Neural progenitor cell (in vitro differentiated cells): Measurements from ENCODE around the gene HSD11B2. TPM values are rescaled to one million over a fixed set of nuclear protein-coding genes. Genes with fewer than 3 reads are reported as not detected.

Experiments
- DNase-seq: peaks from one replicate; pipeline ENCODE4 v3.0.0-alpha.2; 2016; ENCODE audit warnings: low spot score
- H2AFZ ChIP-seq: fragments of 200-600 bp; sonication (generic); replicated peaks from 2 replicates; pipeline ENCODE4 v1.6.1; 2016; ENCODE audit warnings: antibody characterized with exemption
- H3F3A ChIP-seq: fragments of 200-600 bp; sonication (generic); 2 replicates; pipeline ENCODE4 v1.6.1; 2016; ENCODE audit warnings: antibody characterized with exemption, low read depth
- H3K27ac ChIP-seq: fragments of 200-600 bp; sonication (generic); 2 replicates; pipeline ENCODE4 v1.5.1; 2016; ENCODE audit warnings: mild to moderate bottlenecking
- H3K27me3 ChIP-seq: fragments of 200-600 bp; sonication (generic); 2 replicates; pipeline ENCODE4 v1.6.1; 2016; ENCODE audit warnings: mild to moderate bottlenecking, moderate library complexity
- H3K36me3 ChIP-seq: fragments of 200-600 bp; sonication (generic); 2 replicates; pipeline ENCODE4 v1.5.1; 2016
- H3K4me1 ChIP-seq: fragments of 200-600 bp; sonication (generic); 2 replicates; pipeline ENCODE4 v1.6.1; 2016; ENCODE audit warnings: mixed run types
- H3K4me2 ChIP-seq: fragments of 200-600 bp; sonication (generic); 2 replicates; pipeline ENCODE4 v1.6.1; 2016
- H3K4me3 ChIP-seq: fragments of 200-600 bp; sonication (generic); 2 replicates; pipeline ENCODE4 v1.5.1; 2016
- H3K79me2 ChIP-seq: fragments of 200-600 bp; sonication (generic); 2 replicates; pipeline ENCODE4 v1.6.1; 2016; ENCODE audit warnings: low read depth
- H3K9ac ChIP-seq: fragments of 200-600 bp; sonication (generic); 2 replicates; pipeline ENCODE4 v1.6.1; 2016
- H3K9me3 ChIP-seq: fragments of 200-600 bp; sonication (generic); 2 replicates; pipeline ENCODE4 v1.5.1; 2016; ENCODE audit warnings: low read depth
- H4K20me1 ChIP-seq: fragments of 200-600 bp; sonication (generic); 2 replicates; pipeline ENCODE4 v1.6.1; 2016; ENCODE audit warnings: low read depth
- H3K27ac Mint-ChIP-seq: 3 replicates; pipeline ENCODE4 v1.8.0; 2021; ENCODE audit warnings: mixed read lengths
- H3K27me3 Mint-ChIP-seq: 2 replicates; pipeline ENCODE4 v1.8.0; 2022; ENCODE audit warnings: low read depth, mild to moderate bottlenecking, inconsistent platforms, moderate library complexity, mixed read lengths; ENCODE audit not compliant: insufficient read depth
- H3K36me3 Mint-ChIP-seq: 3 replicates; pipeline ENCODE4 v1.8.0; 2021; ENCODE audit warnings: mixed read lengths
- H3K4me1 Mint-ChIP-seq: 3 replicates; pipeline ENCODE4 v1.8.0; 2021; ENCODE audit warnings: mixed read lengths
- H3K4me3 Mint-ChIP-seq: 3 replicates; pipeline ENCODE4 v1.8.0; 2021; ENCODE audit warnings: mild to moderate bottlenecking, moderate library complexity, mixed read lengths
- H3K9me3 Mint-ChIP-seq: 3 replicates; pipeline ENCODE4 v1.8.0; 2020; ENCODE audit warnings: mixed read lengths
- CTCF ChIP-seq: fragments of 200-600 bp; sonication (generic); IDR thresholded peaks from 2 replicates; pipeline ENCODE4 v1.5.1; 2017; ENCODE audit warnings: antibody characterized with exemption, mild to moderate bottlenecking
- EZH2 ChIP-seq: fragments of 200-600 bp; sonication (generic); IDR thresholded peaks from 2 replicates; pipeline ENCODE4 v1.6.1; 2017; ENCODE audit warnings: antibody characterized with exemption, mild to moderate bottlenecking, moderate library complexity
- EZH2phosphoT487 ChIP-seq: fragments of 200-600 bp; sonication (generic); IDR thresholded peaks from 2 replicates; pipeline ENCODE4 v1.6.1; 2017; ENCODE audit warnings: antibody characterized with exemption
- small RNA-seq: library from RNA; depleted of rRNA; stranded (forward); fragments of <200 nt; gene quantifications from one replicate; pipeline ENCODE3, GENCODE V24; 2015
- total RNA-seq: library from RNA; depleted of rRNA; stranded (reverse); fragments of >200 nt; gene quantifications from 2 replicates; pipeline ENCODE4 v1.2.3, GENCODE V29; 2015; ENCODE audit warnings: low replicate concordance

Gene HSD11B2
- total RNA-seq, 1 donor from 2014 or later = not detected

GRCh38 chr16:67483150-67483549 lies 52.2 kb downstream of the HSD11B2 start, which contains the start of gene AGRP:
Gene AGRP (minus strand): TSS chr16:67483547. CDS start chr16:67483398, 149 bp downstream.
- Mint-ChIP-seq H3K9me3 (no peaks in the 10 kb centered on the region), H3K4me3 (peak within 1 kb of the TSS; percentile 99), H3K36me3 (no peaks in the 10 kb centered on the region), H3K27ac (peak within 1 kb of the TSS; percentile 92), H3K4me1 (peaks cover 31% of the 10 kb centered on the region), H3K27me3 (peaks cover 6% of the 10 kb centered on the region)
- no peak within 1 kb of the TSS for H2AFZ ChIP-seq
- no peaks in the 10 kb centered on the region for H3K27me3 ChIP-seq
- peaks cover 17% of the 10 kb centered on the region for H3F3A ChIP-seq
- no peak within 1 kb of the TSS for H3K4me2 ChIP-seq
- no peak within 1 kb of the TSS for H3K4me3 ChIP-seq
- DNase-seq = no peak
- H3K27ac ChIP-seq = no peak within 1 kb of the TSS
- H3K4me1 ChIP-seq = peaks cover 6% of the 10 kb centered on the region
- no peak within 1 kb of the TSS for H3K9ac ChIP-seq
- no peak for TF ChIP-seq EZH2
- TF ChIP-seq EZH2phosphoT487 = no peak
- no peak for TF ChIP-seq CTCF
- H3K79me2 ChIP-seq = peaks cover 21% of the 10 kb centered on the region
- no peaks in the 10 kb centered on the region for H3K9me3 ChIP-seq
- H4K20me1 ChIP-seq = no peaks in the 10 kb centered on the region
- no peaks in the 10 kb centered on the region for H3K36me3 ChIP-seq

DNA sequence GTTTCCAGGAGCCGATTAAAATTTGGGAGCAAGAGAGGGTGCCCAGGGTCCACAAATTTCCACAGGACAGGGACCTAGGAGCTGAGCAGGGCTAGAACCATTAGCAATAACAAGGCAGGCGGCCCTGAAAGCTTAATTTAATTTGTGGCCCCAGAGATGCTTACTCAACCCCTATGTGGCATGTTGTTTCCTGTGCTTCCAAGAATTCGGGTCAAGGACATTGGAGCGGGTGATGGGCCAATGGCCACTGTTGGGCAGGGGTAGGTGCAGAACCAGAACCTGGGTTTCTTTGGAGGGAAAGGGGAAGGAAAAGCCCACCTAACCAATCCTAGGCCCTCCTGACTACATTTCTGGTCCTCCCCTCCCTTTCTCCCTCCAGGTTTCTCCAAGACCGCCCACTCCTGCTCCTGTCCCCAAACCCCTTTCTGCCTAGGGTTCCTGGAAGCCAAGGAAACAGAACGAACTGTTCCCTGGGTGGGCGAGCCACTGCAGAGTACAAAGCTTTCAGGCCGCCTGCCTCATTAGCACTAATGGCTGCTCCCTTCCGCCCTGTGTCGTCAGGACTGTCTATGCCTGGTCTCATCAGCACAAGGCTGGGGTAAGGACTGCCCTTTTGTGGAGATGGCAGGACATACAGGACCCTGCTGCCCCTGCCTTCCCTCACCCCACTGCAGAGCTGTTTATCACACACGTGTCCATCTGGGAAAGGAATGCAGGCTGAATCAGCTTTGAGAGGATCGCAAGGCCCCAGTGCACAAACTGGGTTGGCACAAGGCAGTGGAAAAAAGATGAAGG lies 53.0 kb downstream of the HSD11B2 start:
- Histone ChIP-seq H2AFZ (no peak overlapping the region), H3K4me1 (peaks cover 11% of the 10 kb centered on the region), H3K9ac (no peak overlapping the region), H3K4me3 (no peak overlapping the region), H3K27me3 (no peaks in the 10 kb centered on the region), H3K79me2 (peaks cover 16% of the 10 kb centered on the region), H4K20me1 (no peaks in the 10 kb centered on the region), H3K36me3 (no peaks in the 10 kb centered on the region), H3K4me2 (no peak overlapping the region), H3F3A (peaks cover 17% of the 10 kb centered on the region), H3K27ac (no peak overlapping the region), H3K9me3 (no peaks in the 10 kb centered on the region)
- H3K9me3 Mint-ChIP-seq = no peaks in the 10 kb centered on the region
- no peak for DNase-seq
- no peaks in the 10 kb centered on the region for H3K36me3 Mint-ChIP-seq
- no peak overlapping the region for H3K4me3 Mint-ChIP-seq
- peaks cover 6% of the 10 kb centered on the region for H3K27me3 Mint-ChIP-seq
- no peak overlapping the region for H3K27ac Mint-ChIP-seq
- H3K4me1 Mint-ChIP-seq = peaks cover 31% of the 10 kb centered on the region
- TF ChIP-seq EZH2 = no peak
- no peak for TF ChIP-seq CTCF
- no peak for TF ChIP-seq EZH2phosphoT487

DNA sequence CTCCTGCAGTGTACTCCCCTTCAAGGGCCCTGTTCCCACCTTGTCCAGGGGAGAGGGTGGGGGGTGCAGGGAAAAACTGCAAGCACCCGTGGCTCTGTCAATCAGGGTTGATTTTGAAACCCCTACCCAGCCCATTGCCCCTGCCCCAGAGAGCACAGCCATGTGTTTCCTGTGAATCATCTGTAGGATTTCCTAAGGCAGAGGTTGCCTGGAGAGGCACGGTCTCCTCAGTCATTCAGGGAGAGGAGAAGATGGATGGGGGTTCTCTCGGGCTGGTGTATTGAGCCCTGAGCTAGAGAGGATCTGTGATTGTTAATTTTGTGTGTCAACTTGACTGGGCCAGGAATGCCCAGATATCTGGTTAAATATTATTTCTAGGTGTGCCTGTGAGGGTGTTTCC lies 55.9 kb downstream of the HSD11B2 start:
- no peaks in the 10 kb centered on the region for H3K36me3 ChIP-seq
- DNase-seq = no peak
- H3K27ac ChIP-seq = no peak overlapping the region
- Mint-ChIP-seq H3K36me3 (peaks cover 1% of the 10 kb centered on the region), H3K4me1 (peaks cover 25% of the 10 kb centered on the region), H3K4me3 (no peak overlapping the region), H3K9me3 (no peaks in the 10 kb centered on the region), H3K27ac (no peak overlapping the region), H3K27me3 (peaks cover 3% of the 10 kb centered on the region)
- no peak overlapping the region for H3K4me2 ChIP-seq
- peaks cover 14% of the 10 kb centered on the region for H3K4me1 ChIP-seq
- H3K4me3 ChIP-seq = no peak overlapping the region
- peaks cover 9% of the 10 kb centered on the region for H3K27me3 ChIP-seq
- TF ChIP-seq CTCF (no peak), EZH2phosphoT487 (no peak), EZH2 (no peak)
- H3K9me3 ChIP-seq = no peaks in the 10 kb centered on the region
- no peak overlapping the region for H2AFZ ChIP-seq
- no peaks in the 10 kb centered on the region for H4K20me1 ChIP-seq
- no peaks in the 10 kb centered on the region for H3K79me2 ChIP-seq
- peaks cover 3% of the 10 kb centered on the region for H3F3A ChIP-seq
- no peak overlapping the region for H3K9ac ChIP-seq

Small RNA genes within 50 kb of the gene (small RNA-seq; reads per million reads assigned to genes)
- not detected for gene RNU1-123P

Other genes starting within 250 kb of the HSD11B2 start
- gene MATCAP1, start 247.2 kb upstream of the HSD11B2 start, total RNA-seq = 15.7 and 50.9 TPM in 2 replicates
- not detected in 2 replicates for gene EXOC3L1, start 241.0 kb upstream of the HSD11B2 start, total RNA-seq
- gene E2F4, start 239.0 kb upstream of the HSD11B2 start, total RNA-seq = 35.3 and 101 TPM in 2 replicates
- 1.9 TPM in 1 of 2 replicates, not detected in the other for gene ELMO3, start 232.0 kb upstream of the HSD11B2 start, total RNA-seq
- gene TMEM208, start 204.0 kb upstream of the HSD11B2 start, total RNA-seq = 27.3 and 39.4 TPM in 2 replicates
- 5.5 and 14.2 TPM in 2 replicates for gene FHOD1, start 183.6 kb upstream of the HSD11B2 start, total RNA-seq
- 2.5 and 4.2 TPM in 2 replicates for gene SLC9A5, start 182.1 kb upstream of the HSD11B2 start, total RNA-seq
- gene PLEKHG4, start 151.6 kb upstream of the HSD11B2 start, total RNA-seq = 4.0 and 6.2 TPM in 2 replicates
- gene KCTD19, start 104.4 kb upstream of the HSD11B2 start, total RNA-seq = 1.1 TPM in 2 replicates
- gene LRRC36, start 104.3 kb upstream of the HSD11B2 start, total RNA-seq = 0.34 TPM in 1 of 2 replicates, not detected in the other
- 0.96 TPM in 1 of 2 replicates, not detected in the other for gene TPPP3, start 37.6 kb upstream of the HSD11B2 start, total RNA-seq
- 1.5 and 2.2 TPM in 2 replicates for gene ZDHHC1, start 14.6 kb upstream of the HSD11B2 start, total RNA-seq
- 29.7 and 42.0 TPM in 2 replicates for gene ATP6V0D1, start 50.0 kb downstream of the HSD11B2 start, total RNA-seq
- gene AGRP, start 52.4 kb downstream of the HSD11B2 start, total RNA-seq = not detected in 2 replicates
- gene RIPOR1, start 97.7 kb downstream of the HSD11B2 start, total RNA-seq = 8.7 and 13.5 TPM in 2 replicates
- 75.7 and 76.3 TPM in 2 replicates for gene CTCF, start 131.4 kb downstream of the HSD11B2 start, total RNA-seq
- gene CARMIL2, start 214.0 kb downstream of the HSD11B2 start, total RNA-seq = 14.5 and 18.2 TPM in 2 replicates
- gene ACD, start 229.1 kb downstream of the HSD11B2 start, total RNA-seq = 11.5 and 31.7 TPM in 2 replicates
- 2.7 and 8.7 TPM in 2 replicates for gene PARD6A, start 229.8 kb downstream of the HSD11B2 start, total RNA-seq
- gene ENKD1, start 235.6 kb downstream of the HSD11B2 start, total RNA-seq = 6.9 and 18.7 TPM in 2 replicates
- 0.24 and 6.0 TPM in 2 replicates for gene C16orf86, start 235.7 kb downstream of the HSD11B2 start, total RNA-seq